Endothelial cell of umbilical vein (primary cell): ENCODE results near the gene GPATCH4. TPM values are rescaled to one million over a fixed set of nuclear protein-coding genes. Genes with fewer than 3 reads are reported as not detected.

Source experiments
- BruUV-seq: library from RNA; stranded (reverse); fragments of 400-500 nt; replicated peaks from 2 replicates; lab custom pipeline; 2021; lab: Mats Ljungman, UMichigan
- CTCF ChIA-PET: fragments of 300-600, 350-600 bp; sonication (Branson Sonifier 250); formaldehyde crosslinking; loops from one replicate; lab custom pipeline; 2021; ENCODE audit warnings: antibody characterized with exemption, inconsistent platforms; lab: Charles Lee
- POLR2A ChIA-PET: fragments of 300-600, 350-600 bp; sonication (Branson Sonifier 250); formaldehyde crosslinking; loops from one replicate; lab custom pipeline; 2021; ENCODE audit warnings: antibody characterized with exemption, inconsistent platforms; lab: Charles Lee
- DNase-seq: peaks from one replicate; pipeline ENCODE4 v3.0.0-alpha.2; 2011; ENCODE audit warnings: low read depth, low spot score
- FAIRE-seq: peaks from 2 replicates; lab custom pipeline; 2011; peaks lifted over from hg19 to GRCh38; lab: Jason Lieb, UNC
- H2AFZ ChIP-seq: 2 replicates; pipeline ENCODE4 v1.6.0; 2012; ENCODE audit warnings: low read depth, low read length, control low read depth, inconsistent platforms
- H3K27ac ChIP-seq: 2 replicates; pipeline ENCODE4 v1.5.1; 2011; ENCODE audit warnings: low read depth, mild to moderate bottlenecking, control low read depth, low read length, moderate library complexity; ENCODE audit not compliant: insufficient read depth
- H3K27me3 ChIP-seq, 2 experiments: 2 replicates each; pipeline versions ENCODE4 v1.6.0 to v1.6.1; 2011; ENCODE audit warnings: low read length in 2 of 2, mixed read lengths in 1 of 2; ENCODE audit not compliant: control insufficient read depth in 2 of 2, insufficient read depth in 2 of 2
- H3K36me3 ChIP-seq, 2 experiments: 2 replicates in 1 of 2; 3 replicates in 1 of 2; pipeline ENCODE4 v1.5.1; 2011; ENCODE audit warnings: low read length in 2 of 2, mild to moderate bottlenecking in 1 of 2, moderate library complexity in 1 of 2; ENCODE audit not compliant: control insufficient read depth in 2 of 2, insufficient read depth in 2 of 2; ENCODE audit errors: extremely low read depth in 1 of 2
- H3K4me1 ChIP-seq: 3 replicates; pipeline ENCODE4 v1.5.1; 2011; ENCODE audit warnings: mild to moderate bottlenecking, low read length; ENCODE audit not compliant: control insufficient read depth, insufficient read depth; ENCODE audit errors: extremely low read depth
- H3K4me2 ChIP-seq: 2 replicates; pipeline ENCODE4 v1.6.1; 2011; ENCODE audit warnings: low read length, control low read depth, mixed read lengths; ENCODE audit not compliant: insufficient read depth
- H3K4me3 ChIP-seq, 3 experiments: fragments of 200-600 bp in 1 of 3; sonication (generic), shearing (Covaris generic) in 1 of 3; replicated peaks in 1 of 3; 2 replicates each; pipeline ENCODE4 v1.5.1; 2011 to 2016; ENCODE audit warnings: control low read depth in 3 of 3, low read length in 3 of 3, mild to moderate bottlenecking in 2 of 3, inconsistent platforms in 1 of 3, low read depth in 1 of 3, moderate library complexity in 1 of 3; ENCODE audit not compliant: insufficient read depth in 1 of 3
- H3K79me2 ChIP-seq: 2 replicates; pipeline ENCODE4 v1.6.0; 2012; ENCODE audit warnings: low read length, inconsistent platforms; ENCODE audit not compliant: control insufficient read depth, insufficient read depth
- H3K9ac ChIP-seq: replicated peaks from 2 replicates; pipeline ENCODE3; 2011; ENCODE audit warnings: low read length, control low read depth; ENCODE audit not compliant: insufficient read depth; ENCODE audit errors: extremely low read depth
- H3K9me1 ChIP-seq: replicated peaks from 3 replicates; pipeline ENCODE4 v1.6.0; 2011; ENCODE audit warnings: mild to moderate bottlenecking, low read length; ENCODE audit not compliant: control insufficient read depth, insufficient read depth; ENCODE audit errors: extremely low read depth
- H3K9me3 ChIP-seq: replicated peaks from 2 replicates; pipeline ENCODE4 v1.5.1; 2012; ENCODE audit warnings: low read length, inconsistent platforms; ENCODE audit not compliant: control insufficient read depth, insufficient read depth
- H4K20me1 ChIP-seq: replicated peaks from 2 replicates; pipeline ENCODE3; 2011; ENCODE audit warnings: mild to moderate bottlenecking, low read length; ENCODE audit not compliant: control insufficient read depth, insufficient read depth; ENCODE audit errors: extremely low read depth
- CTCF ChIP-seq, 2 donors: IDR thresholded peaks; 1 replicate in 1 of 2; 2 replicates in 1 of 2; pipeline ENCODE4 v1.5.1; 2011; ENCODE audit warnings: low read length in 2 of 2, mild to moderate bottlenecking in 2 of 2, moderate library complexity in 2 of 2, control low read depth in 1 of 2, inconsistent platforms in 1 of 2, low read depth in 1 of 2; ENCODE audit not compliant: insufficient read depth in 1 of 2; ENCODE audit errors: extremely low read depth in 1 of 2
- EZH2 ChIP-seq: IDR thresholded peaks from 2 replicates; pipeline ENCODE4 v1.6.1; 2012; ENCODE audit warnings: borderline replicate concordance, low read depth, mild to moderate bottlenecking, moderate library complexity, low read length, inconsistent platforms; ENCODE audit not compliant: severe bottlenecking
- FOS ChIP-seq: IDR thresholded peaks from 2 replicates; pipeline ENCODE4 v1.6.1; 2011; ENCODE audit warnings: mild to moderate bottlenecking, low read length, moderate library complexity, borderline replicate concordance; ENCODE audit not compliant: insufficient read depth
- GATA2 ChIP-seq: IDR thresholded peaks from 2 replicates; pipeline ENCODE4 v1.7.0; 2011; ENCODE audit warnings: low read depth, mild to moderate bottlenecking, moderate library complexity, mixed read lengths, low read length; ENCODE audit not compliant: insufficient read length, insufficient read depth
- JUN ChIP-seq: IDR thresholded peaks from 2 replicates; pipeline ENCODE4 v1.6.1; 2011; ENCODE audit warnings: borderline replicate concordance, low read depth; ENCODE audit not compliant: insufficient read length, insufficient read depth
- MAX ChIP-seq: IDR thresholded peaks from 2 replicates; pipeline ENCODE4 v1.6.1; 2011; ENCODE audit not compliant: insufficient read depth, insufficient read length
- MYC ChIP-seq: IDR thresholded peaks from one replicate; pipeline ENCODE4 v1.6.1; 2011; ENCODE audit warnings: mild to moderate bottlenecking, low read depth, low read length
- POLR2A ChIP-seq: IDR thresholded peaks from 2 replicates; pipeline ENCODE4 v1.6.1; 2012; ENCODE audit warnings: low read depth, mild to moderate bottlenecking, control low read depth, low read length
- POLR2AphosphoS5 ChIP-seq: IDR thresholded peaks from 2 replicates; pipeline ENCODE4 v1.6.1; 2012; ENCODE audit warnings: low read depth, mild to moderate bottlenecking, control low read depth, low read length, moderate library complexity; ENCODE audit not compliant: insufficient read depth
- dilution Hi-C: fragments of 300-500 bp; cut with MboI; formaldehyde crosslinking; loops from one replicate; pipeline ENCODE4 v1.15.0; 2019; ENCODE audit warnings: low sequenced_read_pairs; ENCODE audit not compliant: extremely low pct_ligation_motif_present
- intact Hi-C: fragments of 100-400 bp; cut with micrococcal nuclease; formaldehyde crosslinking; loops from one replicate; pipeline ENCODE4 v1.10.0; 2022
- polyA plus RNA-seq, 4 experiments: library from polyadenylated mRNA; depleted of rRNA in 3 of 4; stranded (reverse) in 3 of 4; unstranded in 1 of 4; fragments of >200 nt; gene quantifications; 2 replicates each; pipeline versions ENCODE4 v1.2.1 to v1.2.3, GENCODE V29; 2011 to 2012; ENCODE audit warnings: missing spikeins in 1 of 4
- total RNA-seq: library from RNA; stranded (reverse); gene quantifications from 2 replicates; pipeline ENCODE4 v1.2.3, GENCODE V29; 2021

The GPATCH4 gene
- total and polyA plus RNA-seq, 2 donors (not counting 3 experiments of a cell fraction or from before 2014, with no cell fraction given), result 22.4 to 29.2 TPM

GRCh38 chr1:156643778-156644092 is 42.5 kb upstream of the GPATCH4 start:
- no peak overlapping the region for H3K27ac ChIP-seq
- H3K9ac ChIP-seq, result no peak overlapping the region
- no peak for TF ChIP-seq FOS
- TF ChIP-seq EZH2, result no peak
- no peak for TF ChIP-seq POLR2A
- no peak for TF ChIP-seq MYC
- TF ChIP-seq MAX, result no peak
- no peak for TF ChIP-seq GATA2
- no peak for TF ChIP-seq CTCF (IDR thresholded peaks at IDR 0.05; ENCODE audit: extremely low read depth in 1 of 2, insufficient read depth in 1 of 2, low read depth in 1 of 2, low read length in 2 of 2)
- TF ChIP-seq JUN, result no peak
- no peak for TF ChIP-seq POLR2AphosphoS5
- no peaks in the 10 kb centered on the region for H3K4me1 ChIP-seq
- no peak for FAIRE-seq
- POLR2A ChIA-PET, result no interaction called here
- H3K27me3 ChIP-seq, result peaks cover 80 to 87% of the 10 kb centered on the region in 2 experiments
- no peaks in the 10 kb centered on the region for H3K79me2 ChIP-seq
- BruUV-seq, result no TSS peak
- dilution Hi-C loops, result no loop called here
- H3K36me3 ChIP-seq, result no peaks in the 10 kb centered on the region
- H2AFZ ChIP-seq, result no peak overlapping the region
- intact Hi-C loops, result no loop called here
- no peaks in the 10 kb centered on the region for H4K20me1 ChIP-seq
- no peaks in the 10 kb centered on the region for H3K9me1 ChIP-seq
- no peak overlapping the region for H3K4me3 ChIP-seq
- no peaks in the 10 kb centered on the region for H3K9me3 ChIP-seq
- H3K4me2 ChIP-seq, result no peak overlapping the region
- no peak for DNase-seq
- CTCF ChIA-PET, result interaction anchor here (1.1 to 3.2 kb wide), 7 partner anchors 13 to 82 kb away, joined by 3 to 20 read pairs (median 8); partner anchors contain the start of gene NES
